Activated CD4-positive, alpha-beta memory T cell treated with anti-CD3 and anti-CD28 coated beads for 36 hours (primary cell): ENCODE data around the gene TH. TPM values are rescaled to one million over a fixed set of nuclear protein-coding genes. Genes with fewer than 3 reads are reported as not detected.
"Not testable (repeated sequence)": the region's sequence is repeated elsewhere in the genome, so short reads cannot be mapped to it uniquely, and the experiment has no call there.

Experiments used
- CTCF ChIA-PET: fragments of 350-600 bp; sonication (Branson Sonifier 250); formaldehyde crosslinking; loops from one replicate; lab custom pipeline; 2021; ENCODE audit warnings: antibody characterized with exemption, inconsistent platforms; lab: Charles Lee
- POLR2A ChIA-PET: fragments of 350-600 bp; sonication (Branson Sonifier 250); formaldehyde crosslinking; loops from one replicate; lab custom pipeline; 2021; ENCODE audit warnings: antibody characterized with exemption; lab: Charles Lee
- DNase-seq: peaks from one replicate; pipeline ENCODE4 v3.0.0-alpha.2; 2020
- H3K27ac Mint-ChIP-seq: one replicate; pipeline ENCODE4 v1.8.0; 2021; ENCODE audit warnings: mixed read lengths
- H3K27me3 Mint-ChIP-seq: one replicate; pipeline ENCODE4 v1.8.0; 2021; ENCODE audit warnings: mixed read lengths
- H3K36me3 Mint-ChIP-seq: one replicate; pipeline ENCODE4 v1.8.0; 2021; ENCODE audit warnings: mixed read lengths
- H3K4me1 Mint-ChIP-seq: one replicate; pipeline ENCODE4 v1.8.0; 2021; ENCODE audit warnings: low read depth, mixed read lengths
- H3K4me3 Mint-ChIP-seq: one replicate; pipeline ENCODE4 v1.8.0; 2021; ENCODE audit warnings: mild to moderate bottlenecking, mixed read lengths
- H3K9me3 Mint-ChIP-seq: one replicate; pipeline ENCODE4 v1.8.0; 2021; ENCODE audit warnings: mixed read lengths
- intact Hi-C: fragments of 100-400 bp; cut with micrococcal nuclease; formaldehyde crosslinking; loops from one replicate; pipeline ENCODE4 v1.15.1; 2023
- total RNA-seq, 2 experiments: library from RNA; stranded (reverse); gene quantifications; one replicate each; pipeline ENCODE4 v1.2.3, GENCODE V29; 2021

Gene TH
- total RNA-seq, 2 experiments from 2014 or later, result not detected

- Mint-ChIP-seq H3K4me1 (peaks cover 2% of the 10 kb centered on the region), H3K27me3 (no peaks in the 10 kb centered on the region), H3K9me3 (no peaks in the 10 kb centered on the region), H3K27ac (no peak overlapping the region), H3K4me3 (no peak overlapping the region), H3K36me3 (no peaks in the 10 kb centered on the region)
- ChIA-PET POLR2A (no interaction called here), CTCF (interaction anchor here (0.8 to 5.4 kb wide), 5 partner anchors 28 to 221 kb away, joined by 3 to 54 read pairs (median 13); partner anchors contain the start of genes C11orf21 and TSPAN32)
- intact Hi-C loops, result loop anchor here (10.0 kb wide), 1 partner anchor 325 kb away; no protein-coding TSS in a partner anchor
- no peak for DNase-seq
These were observed 28.1 kb upstream of the TH start for GRCh38 chr11:2199466-2200341.

- Mint-ChIP-seq H3K27me3 (no peaks in the 10 kb centered on the region), H3K36me3 (no peaks in the 10 kb centered on the region), H3K4me1 (peaks cover 2% of the 10 kb centered on the region), H3K4me3 (no peak overlapping the region), H3K9me3 (no peaks in the 10 kb centered on the region), H3K27ac (no peak overlapping the region)
- no peak for DNase-seq
- ChIA-PET POLR2A (no interaction called here), CTCF (interaction anchor here (1.1 to 5.4 kb wide), 6 partner anchors 28 to 222 kb away, joined by 3 to 54 read pairs (median 12); partner anchors contain the start of genes C11orf21, CD81 and TSPAN32)
- intact Hi-C loops, result loop anchor here (10.0 kb wide), 1 partner anchor 326 kb away; no protein-coding TSS in a partner anchor
These were observed 27.2 kb upstream of the TH start for GRCh38 chr11:2198621-2199365.

GRCh38 chr11:2197771-2198520 lies 26.3 kb upstream of the TH start:
- H3K36me3 Mint-ChIP-seq, result no peaks in the 10 kb centered on the region
- POLR2A ChIA-PET, result no interaction called here
- H3K4me3 Mint-ChIP-seq, result no peak overlapping the region
- H3K27ac Mint-ChIP-seq, result no peak overlapping the region
- CTCF ChIA-PET, result interaction anchor here (0.7 to 5.4 kb wide), 10 partner anchors 12 to 334 kb away, joined by 3 to 54 read pairs (median 4); partner anchors contain the start of genes C11orf21, CD81 and TSPAN32
- H3K27me3 Mint-ChIP-seq, result no peaks in the 10 kb centered on the region
- no peak for DNase-seq
- intact Hi-C loops, result loop anchor here (1.0 to 10.0 kb wide), 4 partner anchors 101 to 327 kb away; no protein-coding TSS in a partner anchor
- peaks cover 2% of the 10 kb centered on the region for H3K4me1 Mint-ChIP-seq
- H3K9me3 Mint-ChIP-seq, result no peaks in the 10 kb centered on the region

- Mint-ChIP-seq H3K36me3 (no peaks in the 10 kb centered on the region), H3K4me1 (peaks cover 2% of the 10 kb centered on the region), H3K27me3 (no peaks in the 10 kb centered on the region), H3K4me3 (no peak overlapping the region), H3K27ac (no peak overlapping the region), H3K9me3 (no peaks in the 10 kb centered on the region)
- ChIA-PET POLR2A (no interaction called here), CTCF (interaction anchor here (0.7 to 5.4 kb wide), 9 partner anchors 11 to 334 kb away, joined by 3 to 54 read pairs (median 4); partner anchors contain the start of genes C11orf21, CD81 and TSPAN32)
- intact Hi-C loops, result loop anchor here (1.0 to 10.0 kb wide), 4 partner anchors 102 to 328 kb away; no protein-coding TSS in a partner anchor
- DNase-seq, result peak; percentile 83
These were observed 25.6 kb upstream of the TH start for GRCh38 chr11:2196970-2197770.

- no peak overlapping the region for H3K27ac Mint-ChIP-seq
- DNase-seq, result no peak
- H3K27me3 Mint-ChIP-seq, result peaks cover 4% of the 10 kb centered on the region
- no peak overlapping the region for H3K4me3 Mint-ChIP-seq
- H3K9me3 Mint-ChIP-seq, result no peaks in the 10 kb centered on the region
- intact Hi-C loops, result loop anchor here (2.0 to 10.0 kb wide), 2 partner anchors 109 to 329 kb away; no protein-coding TSS in a partner anchor
- ChIA-PET POLR2A (no interaction called here), CTCF (interaction anchor here (0.9 to 4.6 kb wide), 4 partner anchors 74 to 225 kb away, joined by 3 to 46 read pairs (median 6); partner anchors contain the start of genes ASCL2, C11orf21 and TSPAN32)
- H3K4me1 Mint-ChIP-seq, result peaks cover 2% of the 10 kb centered on the region
- H3K36me3 Mint-ChIP-seq, result no peaks in the 10 kb centered on the region
These were observed 24.1 kb upstream of the TH start for GRCh38 chr11:2195756-2196088.

- DNase-seq, result peak; percentile 58
- ChIA-PET CTCF (interaction anchor here (0.9 to 4.6 kb wide), 13 partner anchors 9 to 225 kb away, joined by 3 to 46 read pairs (median 4); partner anchors contain the start of genes ASCL2, C11orf21 and TSPAN32), POLR2A (no interaction called here)
- Mint-ChIP-seq H3K9me3 (no peaks in the 10 kb centered on the region), H3K27me3 (peaks cover 7% of the 10 kb centered on the region), H3K36me3 (no peaks in the 10 kb centered on the region), H3K4me1 (peaks cover 2% of the 10 kb centered on the region), H3K4me3 (no peak overlapping the region), H3K27ac (no peak overlapping the region)
- intact Hi-C loops, result loop anchor here (10.0 kb wide), 1 partner anchor 330 kb away; no protein-coding TSS in a partner anchor
These were observed 23.5 kb upstream of the TH start for GRCh38 chr11:2194877-2195755.

GRCh38 chr11:2193888-2194595 lies 22.4 kb upstream of the TH start:
- CTCF ChIA-PET, result interaction anchor here (0.8 to 4.6 kb wide), 11 partner anchors 8 to 226 kb away, joined by 3 to 46 read pairs (median 4); partner anchors contain the start of genes C11orf21 and TSPAN32
- DNase-seq, POLR2A ChIA-PET, H3K27me3 Mint-ChIP-seq, H3K9me3 Mint-ChIP-seq, H3K36me3 Mint-ChIP-seq, H3K27ac Mint-ChIP-seq, H3K4me3 Mint-ChIP-seq, H3K4me1 Mint-ChIP-seq: not testable (repeated sequence)
- intact Hi-C loops, result loop anchor here (10.0 kb wide), 1 partner anchor 331 kb away; no protein-coding TSS in a partner anchor

- H3K36me3 Mint-ChIP-seq, result no peaks in the 10 kb centered on the region
- no peak overlapping the region for H3K27ac Mint-ChIP-seq
- H3K9me3 Mint-ChIP-seq, result no peaks in the 10 kb centered on the region
- peaks cover 2% of the 10 kb centered on the region for H3K4me1 Mint-ChIP-seq
- H3K4me3 Mint-ChIP-seq, result no peak overlapping the region
- H3K27me3 Mint-ChIP-seq, result peaks cover 7% of the 10 kb centered on the region
- ChIA-PET CTCF (interaction anchor here (1.5 to 4.6 kb wide), 5 partner anchors 103 to 227 kb away, joined by 3 to 46 read pairs (median 4); no protein-coding TSS in a partner anchor), POLR2A (no interaction called here)
- intact Hi-C loops, result loop anchor here (10.0 kb wide), 1 partner anchor 332 kb away; no protein-coding TSS in a partner anchor
- DNase-seq, result no peak
These were observed 21.7 kb upstream of the TH start for GRCh38 chr11:2193099-2193887.

GRCh38 chr11:2192435-2192834 lies 20.8 kb upstream of the TH start:
- ChIA-PET CTCF (interaction anchor here (4.1 to 4.6 kb wide), 2 partner anchors 113 to 228 kb away, joined by 24 to 46 read pairs; no protein-coding TSS in a partner anchor), POLR2A (no interaction called here)
- Mint-ChIP-seq H3K27ac (no peak overlapping the region), H3K27me3 (peaks cover 7% of the 10 kb centered on the region), H3K4me3 (no peak overlapping the region), H3K36me3 (no peaks in the 10 kb centered on the region), H3K9me3 (no peaks in the 10 kb centered on the region), H3K4me1 (peaks cover 2% of the 10 kb centered on the region)
- intact Hi-C loops, result loop anchor here (10.0 kb wide), 1 partner anchor 332 kb away; no protein-coding TSS in a partner anchor
- DNase-seq, result no peak
